Upper lobe of left lung (tissue), 6 donors: ENCODE results near the gene SEMA3E. TPM values are rescaled to one million over a fixed set of nuclear protein-coding genes. Genes with fewer than 3 reads are reported as not detected.

ENCODE experiments used
- ATAC-seq, 2 donors: fragments of 200-7000 bp; cut with Tn5 transposase; one replicate each; pipeline ENCODE4 v1.9.1; 2022; ENCODE audit warnings: mild to moderate bottlenecking in 2 of 2, moderate library complexity in 2 of 2; ENCODE audit not compliant: low FRiP score in 2 of 2
- DNase-seq, 2 donors: peaks; one replicate each; pipeline ENCODE4 v3.0.0-alpha.2; 2019 to 2020
- H3K27ac ChIP-seq, 4 donors: fragments of 200-600 bp; sonication (generic); one replicate each; pipeline ENCODE4 v1.5.1; 2016 to 2019
- H3K27me3 ChIP-seq, 4 donors: fragments of 200-600 bp; sonication (generic); one replicate each; pipeline ENCODE4 v1.5.1; 2017 to 2019
- H3K36me3 ChIP-seq, 4 donors: fragments of 200-600 bp; sonication (generic); one replicate each; pipeline ENCODE4 v1.5.1; 2016 to 2019
- H3K4me1 ChIP-seq, 4 donors: fragments of 200-600 bp; sonication (generic); one replicate each; pipeline ENCODE4 v1.5.1; 2018 to 2019
- H3K4me3 ChIP-seq, 4 donors: fragments of 200-600 bp; sonication (generic); one replicate each; pipeline ENCODE4 v1.5.1; 2017 to 2019; ENCODE audit warnings: mild to moderate bottlenecking in 2 of 4, moderate library complexity in 1 of 4
- H3K9me3 ChIP-seq, 4 donors: fragments of 200-600 bp; sonication (generic); one replicate each; pipeline ENCODE4 v1.5.1; 2018 to 2019
- EP300 ChIP-seq, 4 donors: sonication (generic); formaldehyde crosslinking; IDR thresholded peaks; one replicate each; pipeline ENCODE4 v1.5.1; 2017; ENCODE audit warnings: antibody characterized with exemption in 4 of 4, control low read depth in 2 of 4
- POLR2A ChIP-seq, 4 donors: fragments of 450-650 bp; IDR thresholded peaks; one replicate each; pipeline ENCODE4 v1.5.1; 2016 to 2017; ENCODE audit warnings: antibody characterized with exemption in 4 of 4, mild to moderate bottlenecking in 2 of 4
- POLR2AphosphoS5 ChIP-seq, 2 donors: sonication (generic); formaldehyde crosslinking; IDR thresholded peaks; one replicate each; pipeline ENCODE4 v1.5.1; 2017; ENCODE audit warnings: antibody characterized with exemption in 2 of 2
- WGBS, 2 donors: methylation state at CpG; one replicate each; pipeline ENCODE4 v1.1.5; 2017 to 2018; 5-methylcytosine and 5-hydroxymethylcytosine counted together
- total RNA-seq, 6 donors: library from RNA; depleted of rRNA in 4 of 6; stranded (reverse); fragments of >200 nt in 4 of 6; gene quantifications; one replicate each; pipeline versions ENCODE4 v1.1.0 to v1.2.1, GENCODE V29; 2016 to 2021
- TF ChIP-seq, protein P1 (sequence below), 6 experiments: fragments of 450-650 bp in 4 of 6; fragments of 200-600 bp in 2 of 6; sonication (generic) in 2 of 6; IDR thresholded peaks; one replicate each; pipeline ENCODE4 v1.5.1; 2016 to 2019; ENCODE audit warnings: antibody characterized with exemption in 6 of 6
- donor health status: DM: no; HTN: no; CAD: no; lungs with moderate emphysema.
- donor health status: DM: no; HTN: yes; CAD: no; lungs with severe emphysema.

Gene SEMA3E
- total RNA-seq, 6 donors from 2014 or later = under 0.01 to 14.2 (median 6.9) TPM

DNA sequence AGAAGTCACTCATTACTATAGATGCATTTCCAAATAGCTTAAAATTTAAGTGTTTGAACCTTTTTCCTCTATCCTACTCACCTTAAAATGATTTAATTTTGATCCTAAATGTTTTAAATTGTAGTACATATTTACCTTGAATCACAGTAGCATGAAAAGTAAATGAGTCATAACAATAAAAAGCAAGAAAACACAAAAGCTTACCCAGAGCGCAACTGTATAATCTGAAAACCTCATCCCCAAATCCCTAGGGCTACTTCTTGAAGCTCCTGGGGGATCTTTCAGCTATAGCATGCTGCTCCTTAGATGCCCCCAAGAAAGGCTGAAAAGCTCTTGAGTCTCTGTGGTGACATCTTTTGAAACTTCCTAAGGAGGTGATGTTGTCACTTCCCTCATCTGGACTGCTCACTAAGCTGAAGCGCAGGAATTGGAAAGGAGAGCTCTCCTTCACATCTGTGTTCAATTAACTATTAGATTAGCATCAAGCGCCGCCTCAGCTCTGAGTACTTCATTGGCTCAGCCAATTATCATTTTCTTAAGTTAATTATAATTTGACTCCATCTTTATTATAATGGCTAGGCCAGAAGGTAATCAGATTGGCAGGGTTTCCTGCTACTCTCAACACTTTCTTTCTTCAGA, 60.2 kb downstream of the SEMA3E start:
- Histone ChIP-seq H3K27ac (no peak overlapping the region), H3K4me1 (no peaks in the 10 kb centered on the region), H3K4me3 (no peak overlapping the region), H3K27me3 (no peaks in the 10 kb centered on the region), H3K9me3 (no peaks in the 10 kb centered on the region), H3K36me3 (no peaks in the 10 kb centered on the region)
- ATAC-seq (no peak), DNase-seq (no peak)
- TF ChIP-seq POLR2AphosphoS5 (IDR thresholded peaks at IDR 0.05) (no peak), POLR2A (IDR thresholded peaks at IDR 0.05) (no peak), EP300 (IDR thresholded peaks at IDR 0.05) (no peak)
- TF ChIP-seq, protein P1, sequence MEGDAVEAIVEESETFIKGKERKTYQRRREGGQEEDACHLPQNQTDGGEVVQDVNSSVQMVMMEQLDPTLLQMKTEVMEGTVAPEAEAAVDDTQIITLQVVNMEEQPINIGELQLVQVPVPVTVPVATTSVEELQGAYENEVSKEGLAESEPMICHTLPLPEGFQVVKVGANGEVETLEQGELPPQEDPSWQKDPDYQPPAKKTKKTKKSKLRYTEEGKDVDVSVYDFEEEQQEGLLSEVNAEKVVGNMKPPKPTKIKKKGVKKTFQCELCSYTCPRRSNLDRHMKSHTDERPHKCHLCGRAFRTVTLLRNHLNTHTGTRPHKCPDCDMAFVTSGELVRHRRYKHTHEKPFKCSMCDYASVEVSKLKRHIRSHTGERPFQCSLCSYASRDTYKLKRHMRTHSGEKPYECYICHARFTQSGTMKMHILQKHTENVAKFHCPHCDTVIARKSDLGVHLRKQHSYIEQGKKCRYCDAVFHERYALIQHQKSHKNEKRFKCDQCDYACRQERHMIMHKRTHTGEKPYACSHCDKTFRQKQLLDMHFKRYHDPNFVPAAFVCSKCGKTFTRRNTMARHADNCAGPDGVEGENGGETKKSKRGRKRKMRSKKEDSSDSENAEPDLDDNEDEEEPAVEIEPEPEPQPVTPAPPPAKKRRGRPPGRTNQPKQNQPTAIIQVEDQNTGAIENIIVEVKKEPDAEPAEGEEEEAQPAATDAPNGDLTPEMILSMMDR (IDR thresholded peaks at IDR 0.05) = no peak
- 88 to 91% methylated on average over 4 of the region's 4 CpGs for WGBS, 2 donors

DNA sequence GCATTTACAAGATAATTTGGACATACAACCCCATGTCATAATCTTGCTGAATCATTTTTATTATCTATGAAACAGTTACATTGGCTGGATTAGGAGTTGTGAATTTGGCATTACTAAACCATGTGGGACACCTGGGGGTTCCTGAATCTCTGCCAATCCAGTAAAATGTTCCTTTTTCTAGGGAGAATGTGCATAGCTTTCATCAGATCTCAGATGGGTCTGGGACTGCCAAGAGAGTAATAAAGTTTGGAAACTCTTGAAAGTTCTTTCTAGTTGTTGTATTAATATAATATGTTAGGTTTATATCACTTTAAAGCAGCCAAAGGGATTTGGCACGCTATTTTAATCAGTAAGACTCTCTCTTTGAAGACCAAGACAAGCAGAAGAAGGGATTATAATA, 62.7 kb downstream of the SEMA3E start:
- TF ChIP-seq, protein P1 (IDR thresholded peaks at IDR 0.05) = no peak
- TF ChIP-seq EP300 (IDR thresholded peaks at IDR 0.05) = no peak
- no peak for TF ChIP-seq POLR2A (IDR thresholded peaks at IDR 0.05)
- no peak for TF ChIP-seq POLR2AphosphoS5 (IDR thresholded peaks at IDR 0.05)
- 48 to 54% methylated on average over 1 of the region's 1 CpG for WGBS, 2 donors
- H3K27me3 ChIP-seq = no peaks in the 10 kb centered on the region

DNA sequence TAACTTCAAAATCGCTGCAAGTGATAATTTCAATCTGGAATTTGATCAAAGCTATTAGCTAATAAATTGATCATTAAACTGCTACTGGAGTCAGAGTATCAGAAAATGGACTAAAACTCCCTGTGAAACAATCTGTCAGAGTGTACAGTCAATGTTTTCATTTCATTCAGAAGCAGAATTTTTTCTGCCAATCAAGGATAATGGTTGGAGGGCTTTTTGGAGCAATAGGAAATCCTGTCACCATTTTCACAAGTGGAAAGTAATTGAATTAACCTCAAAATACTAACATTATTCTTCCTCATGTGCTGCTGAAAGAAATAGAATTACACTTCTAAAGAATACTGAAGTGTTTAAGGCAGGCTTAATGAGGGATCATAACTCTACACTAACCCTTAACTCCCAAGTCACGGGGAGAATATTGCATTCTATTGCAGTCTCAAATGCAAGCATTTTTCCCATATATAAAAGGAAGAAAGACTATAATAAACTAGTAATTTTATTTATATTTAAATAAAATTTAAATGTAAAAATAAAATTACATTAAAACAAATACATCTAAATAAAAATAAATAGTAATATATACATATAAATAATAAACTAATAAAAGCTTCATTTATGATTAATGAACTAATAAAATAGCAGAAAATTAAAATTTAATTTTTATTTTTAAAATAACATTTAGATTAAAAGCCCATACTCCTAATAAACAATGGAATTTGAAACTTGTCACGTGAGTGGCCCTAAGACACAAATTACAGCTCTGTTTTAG, 67.1 kb downstream of the SEMA3E start:
- TF ChIP-seq POLR2AphosphoS5 (IDR thresholded peaks at IDR 0.05) = no peak
- no peak for TF ChIP-seq EP300 (IDR thresholded peaks at IDR 0.05)
- TF ChIP-seq, protein P1 (IDR thresholded peaks at IDR 0.05) = no peak
- no peak for TF ChIP-seq POLR2A (IDR thresholded peaks at IDR 0.05)
- Histone ChIP-seq H3K27me3 (no peaks in the 10 kb centered on the region), H3K4me1 (no peaks in the 10 kb centered on the region), H3K4me3 (no peak overlapping the region), H3K27ac (no peak overlapping the region), H3K9me3 (no peaks in the 10 kb centered on the region), H3K36me3 (no peaks in the 10 kb centered on the region)
- 83 to 87% methylated on average over 3 of the region's 3 CpGs for WGBS, 2 donors
- DNase-seq (no peak), ATAC-seq (no peak)

More for the DNA sequence above, 62.7 kb downstream of the SEMA3E start:
- no peak for DNase-seq
- H3K4me3 ChIP-seq = peak overlapping the region in 1 of 4 donors; percentile 7
- ATAC-seq = no peak
- no peaks in the 10 kb centered on the region for H3K4me1 ChIP-seq
- no peaks in the 10 kb centered on the region for H3K36me3 ChIP-seq
- H3K9me3 ChIP-seq = no peaks in the 10 kb centered on the region
- no peak overlapping the region for H3K27ac ChIP-seq

DNA sequence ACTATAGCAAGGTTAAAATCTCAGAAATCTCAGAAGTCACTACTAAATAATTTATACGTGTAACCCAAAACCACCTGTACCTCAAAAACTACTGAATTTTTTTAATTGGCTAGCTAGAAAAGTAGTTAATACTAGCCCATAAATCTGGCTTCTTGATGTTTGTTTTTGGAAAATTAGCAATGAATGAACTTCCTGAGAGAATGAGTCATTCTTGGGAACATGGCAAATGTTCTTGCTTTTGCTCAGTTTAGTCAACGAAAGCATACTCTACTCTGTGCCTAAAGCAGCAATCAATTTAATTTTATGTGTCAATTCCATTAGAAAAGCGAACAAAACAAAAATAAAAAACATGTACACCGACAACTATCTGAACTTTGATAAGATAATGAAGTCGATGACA, 69.2 kb downstream of the SEMA3E start:
- no peak overlapping the region for H3K4me3 ChIP-seq
- H3K36me3 ChIP-seq = no peaks in the 10 kb centered on the region
- ATAC-seq = no peak
- WGBS, 2 donors = 69 to 81% methylated on average over 5 of the region's 5 CpGs
- TF ChIP-seq, protein P1 (IDR thresholded peaks at IDR 0.05) = no peak
- TF ChIP-seq POLR2A (IDR thresholded peaks at IDR 0.05) = no peak
- no peak for TF ChIP-seq EP300 (IDR thresholded peaks at IDR 0.05)
- no peaks in the 10 kb centered on the region for H3K4me1 ChIP-seq
- DNase-seq = no peak
- no peaks in the 10 kb centered on the region for H3K9me3 ChIP-seq
- H3K27ac ChIP-seq = no peak overlapping the region
- H3K27me3 ChIP-seq = no peaks in the 10 kb centered on the region
